GOT3 (cell line): ENCODE measurements around the gene NUP133.
"Not testable (repeated sequence)": the region's sequence is repeated elsewhere in the genome, so short reads cannot be mapped to it uniquely, and the experiment has no call there.

Experiments used
- DNase-seq: peaks from one replicate; lab custom pipeline; 2025; ENCODE audit warnings: mixed read lengths; lab: John Stamatoyannopoulos, UW

The NUP133 gene

GRCh38 chr1:229507951-229508822, at the start of gene NUP133:
NUP133 (minus strand) TSS chr1:229508341; CDS start chr1:229508249, 92 bp downstream.
- peak; percentile 99 for DNase-seq

- DNase-seq, result no peak
These were observed 49.2 kb upstream of the NUP133 start for GRCh38 chr1:229557200-229557850.

- no peak for DNase-seq
These were observed 46.9 kb upstream of the NUP133 start for GRCh38 chr1:229554886-229555621.

GRCh38 chr1:229553621-229554130, 45.5 kb upstream of the NUP133 start:
- DNase-seq, result no peak

- no peak for DNase-seq
These were observed 44.6 kb upstream of the NUP133 start for GRCh38 chr1:229552732-229553131.

GRCh38 chr1:229550812-229551567, 42.8 kb upstream of the NUP133 start:
- DNase-seq, result no peak

GRCh38 chr1:229547542-229547941, 39.4 kb upstream of the NUP133 start:
- DNase-seq, result no peak

GRCh38 chr1:229544587-229544986, 36.4 kb upstream of the NUP133 start:
- no peak for DNase-seq

- no peak for DNase-seq
These were observed 31.8 kb upstream of the NUP133 start for GRCh38 chr1:229539863-229540506.

- no peak for DNase-seq
These were observed 30.8 kb upstream of the NUP133 start for GRCh38 chr1:229538945-229539344.

- DNase-seq, result no peak
These were observed 29.8 kb upstream of the NUP133 start for GRCh38 chr1:229537894-229538293.

GRCh38 chr1:229536982-229537381, 28.8 kb upstream of the NUP133 start:
- no peak for DNase-seq

GRCh38 chr1:229535230-229535629, 27.1 kb upstream of the NUP133 start:
- DNase-seq, result no peak

GRCh38 chr1:229531326-229531725, 23.2 kb upstream of the NUP133 start:
- DNase-seq, result no peak

- DNase-seq, result no peak
These were observed 21.5 kb upstream of the NUP133 start for GRCh38 chr1:229529639-229530038.

- no peak for DNase-seq
These were observed 18.6 kb upstream of the NUP133 start for GRCh38 chr1:229526695-229527094.

- DNase-seq, result no peak
These were observed 14.9 kb upstream of the NUP133 start for GRCh38 chr1:229523052-229523451.

- peak; percentile 49 for DNase-seq
These were observed 6.6 kb upstream of the NUP133 start for GRCh38 chr1:229514578-229515275.

- DNase-seq, result not testable (repeated sequence)
These were observed 3.5 kb upstream of the NUP133 start for GRCh38 chr1:229511625-229512024.

GRCh38 chr1:229511201-229511600, 3.1 kb upstream of the NUP133 start:
- not testable (repeated sequence) for DNase-seq
